Fibroblast of pulmonary artery (primary cell): Measurements from ENCODE around the gene LIN7A.

ENCODE experiments used
- DNase-seq: peaks from one replicate; pipeline ENCODE4 v3.0.0-alpha.2; 2010; ENCODE audit warnings: low read depth
- H3K4me3 ChIP-seq: replicated peaks from 2 replicates; pipeline ENCODE4 v1.5.1; 2011; ENCODE audit warnings: low read depth, mild to moderate bottlenecking, control low read depth, low read length, moderate library complexity
- CTCF ChIP-seq: IDR thresholded peaks from 2 replicates; pipeline ENCODE4 v1.5.1; 2011; ENCODE audit warnings: mild to moderate bottlenecking, control low read depth, low read length, inconsistent platforms; ENCODE audit errors: missing control alignments

The LIN7A gene

GRCh38 chr12:80847575-80847974 is 90.2 kb downstream of the LIN7A start:
- no peak for DNase-seq
- no peak overlapping the region for H3K4me3 ChIP-seq
- TF ChIP-seq CTCF = no peak

GRCh38 chr12:80846952-80847351 is 90.8 kb downstream of the LIN7A start:
- H3K4me3 ChIP-seq = no peak overlapping the region
- no peak for DNase-seq
- no peak for TF ChIP-seq CTCF

- no peak for TF ChIP-seq CTCF
- no peak overlapping the region for H3K4me3 ChIP-seq
- DNase-seq = no peak
These were observed 92.1 kb downstream of the LIN7A start for GRCh38 chr12:80845639-80846038.

GRCh38 chr12:80843969-80844368 is 93.8 kb downstream of the LIN7A start:
- no peak for TF ChIP-seq CTCF
- DNase-seq = no peak
- H3K4me3 ChIP-seq = no peak overlapping the region

- H3K4me3 ChIP-seq = no peak overlapping the region
- DNase-seq = no peak
These were observed 99.0 kb downstream of the LIN7A start for GRCh38 chr12:80838708-80839107.

GRCh38 chr12:80838024-80838658 is 99.6 kb downstream of the LIN7A start:
- no peak for DNase-seq
- TF ChIP-seq CTCF = no peak
- no peak overlapping the region for H3K4me3 ChIP-seq

More at GRCh38 chr12:80838708-80839107, 99.0 kb downstream of the LIN7A start:
- TF ChIP-seq CTCF = no peak

GRCh38 chr12:80837342-80837978 is 100.3 kb downstream of the LIN7A start:
- DNase-seq = peak; percentile 77
- peak; percentile 98 for TF ChIP-seq CTCF
- no peak overlapping the region for H3K4me3 ChIP-seq
